Measurements from ENCODE around the gene THG1L.
"Not testable (repeated sequence)": the region's sequence is repeated elsewhere in the genome, so short reads cannot be mapped to it uniquely, and the experiment has no call there.

The THG1L gene

DNA sequence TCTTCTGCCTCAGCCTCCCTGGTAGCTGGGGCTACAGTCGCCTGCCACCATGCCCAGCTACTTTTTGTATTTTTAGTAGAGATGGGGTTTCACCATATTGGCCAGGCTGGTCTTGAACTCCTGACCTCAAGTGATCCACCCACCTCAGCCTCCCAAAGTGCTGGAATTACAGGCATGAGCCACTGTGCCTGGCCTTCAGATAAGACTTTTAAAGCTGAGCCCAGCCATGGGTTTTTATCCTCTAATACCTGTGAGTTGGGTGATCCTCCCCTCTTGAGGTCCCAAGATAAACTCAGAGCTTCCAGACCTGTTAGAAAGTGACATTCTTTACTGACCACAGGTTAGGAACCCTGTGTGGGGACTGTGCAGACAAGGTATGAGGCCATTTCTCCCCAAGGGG lies 3.4 kb upstream of the THG1L start:
- not testable (repeated sequence) for DNase-seq (ENCODE audit: low read depth in 2 of 2)

DNA sequence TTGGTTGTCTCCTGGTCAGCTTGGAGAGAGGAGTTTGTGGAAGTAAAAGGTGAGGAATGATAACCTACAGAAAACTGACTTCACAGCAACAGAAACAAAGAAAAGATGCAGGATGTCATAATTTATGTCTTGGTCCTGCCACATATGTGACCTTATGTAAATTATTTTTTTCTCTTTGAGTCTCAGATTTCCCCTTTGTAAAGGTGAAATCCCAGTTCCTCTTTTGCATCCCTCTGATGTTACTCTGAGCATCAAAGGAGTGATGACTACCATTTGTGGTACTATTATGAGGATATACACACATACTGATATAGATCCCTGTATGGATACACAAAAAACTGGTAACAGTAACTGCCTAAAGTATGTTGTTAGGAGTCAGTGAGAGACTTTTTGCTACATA lies 1.4 kb upstream of the THG1L start:
- no peak for DNase-seq (ENCODE audit: low read depth in 2 of 2)

DNA sequence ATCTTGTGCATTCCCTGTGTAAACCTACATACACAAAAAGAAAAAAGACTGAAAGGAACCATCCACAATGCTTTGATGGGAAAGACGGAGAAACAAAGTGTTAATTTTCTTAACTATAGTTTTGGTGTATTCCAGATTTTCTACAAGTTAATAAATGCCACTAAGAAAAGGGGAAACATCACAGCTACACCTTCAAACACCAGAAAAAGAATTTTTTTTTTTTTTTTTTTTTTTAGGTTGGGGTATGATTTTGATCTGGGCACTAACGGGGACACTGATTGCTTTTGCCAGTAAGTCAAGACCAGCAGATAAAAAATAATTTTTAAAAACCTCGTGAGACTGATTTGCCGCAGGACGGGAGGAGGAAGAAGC lies 334 bp upstream of the THG1L start:
- DNase-seq (ENCODE audit: low read depth in 2 of 2): no peak

DNA sequence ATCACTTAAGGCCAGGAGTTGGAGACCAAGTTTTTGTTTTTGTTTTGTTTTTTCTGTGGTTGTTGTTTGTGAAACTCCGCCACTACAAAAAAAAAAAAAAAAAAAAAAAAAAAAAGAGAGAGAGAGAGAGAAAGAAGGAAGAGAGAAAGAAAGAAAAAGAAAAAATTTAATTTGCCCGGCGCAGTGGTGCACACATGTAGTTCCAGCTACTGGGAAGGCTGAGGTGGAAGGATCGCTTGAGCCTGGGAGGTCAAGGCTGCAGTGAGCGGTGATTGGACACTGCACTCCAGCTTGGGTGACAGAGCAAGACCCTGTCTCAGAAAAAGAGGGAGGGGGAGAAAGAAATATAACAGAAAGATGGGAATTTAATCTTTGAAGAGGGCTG lies 902 bp downstream of the THG1L start:
- DNase-seq (ENCODE audit: low read depth in 2 of 2): no peak

DNA sequence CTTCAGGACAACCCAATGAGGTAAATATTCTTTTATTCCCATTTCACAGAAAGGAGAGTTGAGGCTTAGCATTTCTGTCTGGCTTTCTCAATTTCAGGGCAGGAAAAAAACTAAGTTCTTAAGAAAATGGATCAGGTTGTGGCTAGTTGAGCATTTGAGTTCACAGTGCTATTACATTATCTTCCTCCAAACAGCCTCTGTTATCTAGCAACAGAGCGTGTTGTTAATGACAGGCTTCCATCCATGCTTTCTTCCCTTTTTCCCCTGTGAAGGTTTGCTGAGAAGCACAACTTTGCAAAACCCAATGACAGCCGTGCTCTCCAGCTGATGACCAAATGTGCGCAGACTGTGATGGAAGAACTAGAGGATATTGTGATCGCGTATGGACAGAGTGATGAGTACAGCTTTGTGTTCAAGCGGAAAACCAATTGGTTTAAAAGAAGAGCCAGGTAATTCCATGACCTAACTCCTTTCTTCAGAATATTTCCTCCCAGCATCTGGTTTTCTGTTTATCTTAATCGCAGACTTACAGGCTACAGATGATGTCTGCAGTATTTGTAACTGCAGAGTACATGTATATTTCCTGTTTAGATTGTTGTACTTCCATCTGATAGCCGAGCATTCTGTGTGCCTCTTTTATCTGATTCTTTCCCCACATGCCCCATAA lies 1.5 kb downstream of the THG1L start:
- no peak for DNase-seq (ENCODE audit: low read depth in 2 of 2)

DNA sequence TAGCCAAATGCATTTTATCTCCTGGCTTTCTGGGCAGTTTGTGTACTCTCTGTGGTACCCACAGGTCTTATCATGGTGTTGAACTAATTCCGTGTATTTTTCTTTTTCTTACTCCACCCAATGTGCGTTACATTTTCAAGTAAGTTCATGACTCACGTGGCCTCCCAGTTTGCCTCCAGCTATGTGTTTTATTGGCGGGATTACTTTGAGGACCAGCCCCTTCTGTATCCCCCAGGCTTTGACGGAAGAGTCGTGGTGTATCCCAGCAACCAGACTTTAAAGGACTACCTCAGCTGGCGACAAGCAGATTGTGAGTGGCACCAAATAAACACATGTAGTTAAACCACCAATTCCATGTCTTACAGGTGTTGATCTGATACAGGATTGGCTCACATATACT lies 3.2 kb downstream of the THG1L start:
- DNase-seq (ENCODE audit: low read depth in 2 of 2): no peak

DNA sequence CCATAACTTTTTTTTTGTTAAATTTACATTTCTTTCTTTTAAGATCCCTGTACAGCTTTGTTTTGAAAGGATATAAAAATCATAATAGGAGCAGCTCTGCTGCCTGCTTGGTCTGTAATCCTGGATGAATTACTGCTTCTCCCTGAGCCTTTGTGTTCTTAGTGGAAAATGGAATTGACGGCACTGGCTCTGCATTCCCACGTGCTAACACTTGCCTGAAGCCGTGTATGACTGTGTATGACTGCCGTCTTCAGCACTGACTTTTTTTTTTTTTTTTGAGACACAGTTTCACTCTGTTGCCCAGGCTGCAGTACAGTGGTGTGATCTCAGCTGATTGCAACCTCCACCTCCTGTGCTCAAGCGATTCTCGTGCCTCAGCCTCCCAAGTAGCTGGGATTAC lies 4.8 kb downstream of the THG1L start:
- no peak for DNase-seq (ENCODE audit: low read depth in 2 of 2)

DNA sequence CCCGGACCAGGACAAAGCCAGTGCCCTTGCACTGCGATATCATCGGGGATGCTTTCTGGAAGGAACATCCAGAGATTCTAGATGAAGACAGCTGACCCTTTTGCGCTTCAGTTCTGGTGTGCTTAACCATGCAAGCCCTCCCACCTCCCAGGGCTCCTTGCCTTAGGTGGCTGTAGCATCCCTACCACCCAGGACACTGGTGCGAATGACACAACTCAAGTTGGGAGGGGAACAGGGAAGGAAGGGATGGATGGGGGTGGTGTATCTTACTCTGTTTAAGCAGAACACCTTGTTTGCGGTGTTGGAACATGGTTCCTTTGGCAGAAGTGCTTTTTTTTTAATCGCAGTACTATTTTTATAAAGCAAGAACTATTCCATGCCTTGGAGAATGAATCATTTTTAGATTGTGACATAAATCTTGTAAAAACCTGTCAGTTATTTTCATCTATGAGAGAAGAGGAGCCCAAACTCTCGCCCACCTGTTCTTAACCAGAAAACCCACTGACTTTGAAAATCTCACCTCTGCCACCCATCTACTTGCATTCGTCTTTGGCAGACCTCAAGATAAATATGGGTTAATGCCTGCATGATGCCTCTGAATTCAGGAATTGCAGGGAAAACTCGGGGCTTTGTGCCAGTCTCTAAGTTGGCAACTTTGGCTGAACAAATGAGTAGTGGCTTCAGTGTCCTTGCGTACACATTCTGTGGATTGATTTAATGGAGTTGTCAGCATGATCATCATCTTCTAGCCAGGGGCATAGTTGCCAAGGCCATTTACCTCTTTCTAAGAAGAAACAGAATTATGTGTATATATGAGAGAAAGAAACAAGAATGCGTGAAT lies 8.4 kb downstream of the THG1L start:
- no peak for DNase-seq (ENCODE audit: low read depth in 2 of 2)

DNA sequence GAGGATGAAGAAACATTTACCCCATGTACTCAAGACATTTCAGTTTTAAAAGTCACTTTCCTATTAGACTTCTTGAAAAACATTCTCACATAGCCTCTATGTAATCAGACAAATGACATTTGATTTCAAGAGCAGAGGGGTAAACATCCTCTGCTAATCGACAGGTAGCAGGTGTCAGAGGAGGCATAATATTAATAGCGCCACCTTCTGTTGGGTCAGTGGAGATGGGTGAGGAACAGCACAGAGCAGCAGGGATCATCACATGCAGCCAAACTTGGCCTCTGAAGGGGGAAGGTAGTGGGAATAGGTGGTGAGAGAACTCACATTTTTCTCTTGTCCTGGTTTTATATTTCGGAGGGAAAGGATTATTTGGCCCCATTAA lies 9.0 kb downstream of the THG1L start:
- DNase-seq (ENCODE audit: low read depth in 2 of 2): no peak

DNA sequence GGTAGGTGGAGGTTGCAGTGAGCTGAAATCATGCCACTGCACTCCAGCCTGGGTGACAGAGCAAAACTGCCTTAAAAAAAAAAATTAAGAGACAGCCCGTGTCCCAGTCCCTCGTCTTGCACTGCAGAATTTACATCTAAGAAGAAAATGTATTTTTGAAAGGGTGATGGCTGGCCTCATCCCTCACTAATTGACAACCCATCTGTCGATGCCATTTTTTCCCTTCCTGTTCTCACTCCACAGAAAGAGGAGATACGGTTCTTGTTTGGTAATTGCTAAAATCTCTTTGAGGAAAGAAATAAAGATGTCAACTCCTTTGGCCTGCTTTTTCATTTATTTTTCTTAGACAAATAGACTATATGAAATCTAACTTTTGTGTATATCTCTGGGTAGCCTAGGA lies 9.9 kb downstream of the THG1L start:
- no peak for DNase-seq (ENCODE audit: low read depth in 2 of 2)

DNA sequence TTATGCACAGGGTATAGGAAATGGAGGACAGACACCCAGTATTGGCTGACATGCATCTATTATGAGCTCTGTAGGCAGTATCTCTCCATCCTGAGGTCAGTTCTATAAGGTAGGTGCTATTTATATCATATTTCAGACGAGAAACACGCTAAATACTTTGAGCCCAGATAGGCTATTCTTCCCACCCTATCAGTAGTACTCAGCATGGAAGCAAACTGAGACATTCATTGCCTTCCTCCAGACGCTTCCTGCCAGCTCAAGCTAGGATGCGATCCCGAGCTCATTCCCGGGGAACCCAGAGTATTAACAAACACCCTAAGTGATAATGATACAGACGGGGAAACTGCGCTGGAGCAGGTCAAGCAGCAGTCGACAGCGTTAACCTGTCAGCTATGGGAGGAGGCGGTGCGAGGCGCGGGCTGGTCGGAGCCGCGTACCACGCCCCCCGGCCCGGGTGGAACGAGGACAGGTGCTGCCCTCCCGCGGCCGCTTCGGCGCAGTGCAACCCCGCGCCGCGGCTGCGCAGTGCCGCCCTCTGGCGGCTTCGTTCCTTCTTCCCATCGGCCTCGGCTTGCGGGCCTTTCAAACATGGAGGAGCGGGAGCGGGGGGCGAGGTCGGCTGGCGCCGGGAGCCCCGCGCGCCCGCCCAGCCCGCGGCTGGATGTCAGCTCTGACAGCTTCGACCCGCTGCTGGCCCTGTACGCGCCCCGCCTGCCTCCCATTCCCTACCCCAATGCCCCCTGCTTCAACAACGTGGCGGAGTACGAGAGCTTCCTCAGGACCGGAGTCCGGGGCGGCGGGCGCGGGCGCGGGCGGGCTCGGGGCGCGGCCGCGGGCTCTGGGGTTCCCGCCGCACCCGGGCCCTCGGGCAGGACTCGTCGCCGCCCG lies 12.2 kb downstream of the THG1L start, which contains the start of gene LSM11:
Gene LSM11 (plus strand): TSS at position 550 of the 888 bp plus-strand sequence. CDS start 39 bp downstream, at position 589.
- DNase-seq (ENCODE audit: low read depth in 2 of 2): peak; percentile 72 to 83

DNA sequence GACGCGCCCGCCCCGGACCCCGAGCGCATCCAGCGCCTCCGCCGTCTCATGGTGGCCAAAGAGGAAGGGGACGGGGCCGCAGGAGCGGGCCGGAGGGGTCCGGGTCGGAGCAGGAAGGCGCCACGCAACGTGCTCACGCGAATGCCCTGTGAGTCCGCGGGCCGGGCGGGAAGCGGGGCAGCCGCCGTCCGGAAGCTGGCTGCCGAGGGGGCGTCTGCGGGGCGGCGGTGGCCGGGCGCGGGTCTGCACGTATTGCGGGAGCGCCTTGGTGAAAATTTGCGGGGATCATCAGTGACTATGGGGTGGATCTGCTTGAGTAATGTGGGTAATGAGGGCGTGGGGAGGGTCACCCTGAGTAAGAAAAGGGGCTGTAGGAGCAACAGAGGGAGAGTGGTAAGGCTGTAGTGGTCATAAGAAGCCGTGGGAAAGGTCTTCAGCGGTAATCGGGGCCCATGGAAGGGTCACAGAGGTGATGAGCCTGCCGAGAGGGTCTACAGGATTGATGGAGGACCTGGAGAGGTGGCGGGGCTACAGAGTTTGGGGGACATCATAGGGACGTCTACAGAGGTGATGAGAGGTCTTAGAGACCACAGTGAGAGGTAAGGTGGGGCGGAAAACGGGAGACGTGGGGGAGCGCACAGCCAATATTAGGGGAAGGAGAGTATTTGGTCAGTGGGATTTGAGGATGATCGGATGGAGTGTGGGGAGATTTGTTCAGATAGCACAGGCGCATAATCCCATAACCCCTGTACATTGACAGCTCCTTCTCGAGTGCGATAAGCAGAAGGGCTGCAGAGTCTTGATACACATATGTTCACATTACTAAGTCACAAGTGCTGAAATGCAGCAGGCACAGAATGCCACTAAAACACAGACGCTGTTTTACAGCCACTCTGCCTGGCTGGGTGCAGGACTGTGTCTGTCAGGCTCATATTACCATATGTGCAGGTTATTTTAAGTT lies 13.1 kb downstream of the THG1L start:
- peak in 1 of 2 donors; percentile 1 for DNase-seq (ENCODE audit: low read depth in 2 of 2)

DNA sequence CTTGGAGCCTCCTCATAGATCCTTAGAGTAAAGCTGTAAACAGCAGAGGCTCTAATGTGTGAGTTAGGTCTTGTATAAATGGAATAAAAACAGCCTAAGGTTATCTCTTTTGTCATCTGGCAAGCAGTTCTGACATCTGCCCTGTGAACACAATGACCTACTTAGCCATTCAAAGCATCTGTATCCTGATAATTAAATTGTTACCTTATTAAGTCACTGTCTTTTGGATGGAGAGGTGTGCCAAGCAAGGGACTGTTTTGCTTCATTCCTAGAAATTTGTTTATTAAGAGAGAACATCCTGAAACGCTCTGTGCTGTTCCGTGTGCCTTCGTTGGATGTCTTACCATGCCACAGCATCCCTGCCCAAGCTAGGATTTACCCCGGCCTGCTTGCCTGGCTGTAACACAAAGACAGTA lies 13.8 kb downstream of the THG1L start:
- no peak for DNase-seq (ENCODE audit: low read depth in 2 of 2)

DNA sequence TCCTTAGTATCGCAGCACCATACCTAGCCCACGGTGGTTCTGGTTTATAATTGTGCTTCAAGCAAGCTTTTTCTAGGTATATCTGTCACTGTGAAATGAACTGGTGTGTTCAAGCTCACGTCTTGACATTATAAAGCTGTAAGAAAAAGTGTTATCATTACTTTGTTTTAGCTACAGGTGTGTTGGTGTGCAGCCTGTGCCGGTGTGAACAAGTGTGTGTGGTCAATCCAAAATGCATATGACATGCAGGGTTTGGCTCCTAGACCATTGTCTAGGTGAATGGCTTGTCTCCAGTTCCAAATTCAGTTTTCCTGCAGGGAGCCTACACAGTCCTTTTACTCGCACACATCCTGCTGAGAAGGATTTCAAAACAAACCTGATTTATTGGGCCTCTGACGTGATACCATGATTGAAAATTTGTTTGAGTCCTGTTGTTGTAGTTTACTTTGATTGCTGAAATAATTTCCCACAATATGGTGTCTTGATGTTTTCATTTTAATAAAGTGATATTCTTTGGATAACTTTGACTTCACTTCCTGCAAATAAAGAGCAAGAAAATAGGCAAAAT lies 16.0 kb downstream of the THG1L start:
- DNase-seq (ENCODE audit: low read depth in 2 of 2): no peak

DNA sequence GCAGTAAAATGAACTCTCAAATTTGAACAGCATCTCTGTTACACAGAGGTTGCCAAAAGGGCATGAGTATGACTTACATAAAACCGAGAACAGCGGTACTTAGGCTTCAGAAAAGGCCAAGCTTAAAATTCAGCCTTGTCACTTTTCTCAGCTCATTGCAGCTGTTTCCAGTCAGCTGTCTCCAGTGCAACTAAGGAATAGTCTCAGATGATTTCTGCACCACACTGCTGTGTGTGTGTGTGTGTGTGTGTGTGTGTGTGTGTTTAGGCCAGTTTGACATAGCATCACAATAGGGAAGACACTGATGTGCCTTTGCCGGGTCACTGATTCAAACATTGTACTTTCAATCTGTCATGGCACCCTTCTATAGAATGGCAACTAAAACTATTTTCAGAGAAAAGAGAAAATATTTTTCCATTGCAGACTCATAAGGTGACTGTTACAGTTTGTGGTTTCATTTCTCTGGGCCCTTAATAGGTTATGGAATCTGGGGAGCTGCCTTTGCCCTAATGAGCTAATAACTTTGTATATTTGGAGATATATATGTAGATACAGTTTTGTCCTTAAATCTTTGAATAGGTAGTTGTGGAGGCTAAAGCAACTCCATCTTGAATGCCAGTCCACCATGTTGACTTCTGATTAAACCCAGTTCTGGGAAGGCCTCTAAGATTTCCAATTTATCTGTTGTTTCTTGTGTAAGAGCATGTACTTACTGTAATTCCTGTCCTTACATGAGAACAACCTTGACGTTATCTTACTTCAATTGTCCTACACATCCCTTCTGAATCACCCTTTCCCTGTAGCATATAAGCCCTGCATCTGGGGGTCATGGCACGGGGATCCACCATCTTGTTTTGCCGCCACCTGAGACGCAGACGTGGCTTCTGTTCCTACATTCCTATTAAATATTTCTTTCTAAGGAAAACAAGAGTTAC lies 16.8 kb downstream of the THG1L start:
- DNase-seq (ENCODE audit: low read depth in 2 of 2): no peak

DNA sequence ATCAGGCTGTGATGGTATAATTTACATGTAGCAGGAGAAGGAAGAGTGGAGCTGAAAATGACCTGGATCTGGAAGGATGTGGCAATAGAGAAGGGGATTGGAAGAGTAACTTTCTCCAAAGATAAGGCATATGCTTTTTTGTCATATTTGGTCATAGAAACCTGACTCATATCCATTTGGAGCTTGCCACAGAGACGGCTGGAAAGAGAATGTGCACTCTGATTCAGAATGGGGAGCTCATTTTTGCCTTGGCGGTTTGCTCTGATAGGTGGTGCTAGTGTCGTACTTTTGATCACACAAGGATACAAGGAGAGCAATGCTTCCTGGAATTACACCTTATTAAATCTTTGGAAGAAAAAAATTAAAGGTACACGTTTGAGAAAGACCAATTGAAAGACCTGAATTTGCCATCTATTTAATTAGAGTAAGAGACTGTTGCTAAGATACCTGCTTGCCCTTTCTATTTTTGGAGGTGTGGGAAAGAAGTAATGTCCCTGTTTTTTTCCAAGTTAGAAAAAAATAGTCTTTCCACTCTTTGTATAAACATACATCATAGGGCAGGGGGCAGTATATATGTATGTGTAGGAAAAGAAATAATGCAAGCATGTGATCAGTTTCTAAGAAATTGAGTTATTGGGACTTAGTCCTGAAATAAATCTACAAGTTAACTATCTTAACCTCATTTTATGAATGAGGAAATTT lies 17.7 kb downstream of the THG1L start:
- DNase-seq (ENCODE audit: low read depth in 2 of 2): no peak

DNA sequence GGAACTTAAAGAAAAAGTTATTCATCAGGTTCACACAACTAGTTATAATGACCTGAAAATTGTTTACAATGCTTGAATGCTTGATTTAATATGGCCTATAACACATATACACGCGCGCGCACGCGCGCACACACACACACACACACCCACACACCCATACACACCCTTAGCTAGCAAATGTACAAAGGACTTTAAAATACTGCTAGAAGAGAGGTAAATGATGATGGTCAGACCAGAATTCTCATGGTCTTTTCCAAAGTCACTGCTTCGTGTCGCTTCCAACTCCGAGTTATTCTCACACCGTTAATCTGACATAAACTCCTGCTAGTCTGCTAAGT lies 18.2 kb downstream of the THG1L start:
- no peak for DNase-seq (ENCODE audit: low read depth in 2 of 2)

DNA sequence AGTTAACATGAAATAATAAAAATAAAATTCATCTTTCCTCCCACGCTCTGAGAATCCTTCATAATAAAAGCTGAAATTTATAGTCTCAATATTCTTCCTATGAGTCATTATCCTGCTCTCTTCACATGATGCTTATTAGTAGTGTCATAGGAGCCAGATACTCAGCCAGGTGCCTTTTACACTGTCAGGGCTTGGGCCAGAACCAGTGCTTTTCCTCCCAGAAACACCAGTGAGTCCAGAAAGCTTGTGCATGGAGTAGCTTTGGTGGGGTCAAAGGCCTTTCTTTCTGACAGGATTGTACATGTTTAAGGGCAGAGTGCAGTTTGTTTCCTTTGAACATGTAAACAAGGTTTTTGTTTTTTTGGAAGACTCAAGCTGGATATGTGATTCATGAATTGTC lies 19.1 kb downstream of the THG1L start:
- no peak for DNase-seq (ENCODE audit: low read depth in 2 of 2)

DNA sequence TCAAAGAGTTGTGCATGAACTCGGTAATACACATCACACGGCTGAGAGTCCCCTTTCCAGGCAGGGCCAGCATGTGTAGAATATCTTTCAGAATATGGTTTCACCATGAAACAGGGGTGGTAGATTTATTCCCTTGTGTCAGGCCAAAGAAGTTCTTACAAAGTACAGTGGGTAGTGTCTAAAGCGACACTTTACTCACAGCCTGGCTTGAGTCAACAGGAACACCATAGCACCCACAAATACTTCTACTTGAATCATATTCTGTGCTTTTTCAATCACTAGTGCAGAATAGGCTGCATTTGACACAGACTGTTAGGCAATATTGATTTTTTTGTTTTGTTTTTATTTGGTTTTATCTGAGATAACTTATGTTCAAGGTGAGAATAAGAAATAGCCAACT lies 24.9 kb downstream of the THG1L start:
- no peak for DNase-seq (ENCODE audit: low read depth in 2 of 2)
